ENCODE measurements around the gene SEMA7A. TPM values are rescaled to one million over a fixed set of nuclear protein-coding genes. Genes with fewer than 3 reads are reported as not detected.

Gene SEMA7A
- total RNA-seq, 1 experiment from 2014 or later: 0.45 TPM

DNA sequence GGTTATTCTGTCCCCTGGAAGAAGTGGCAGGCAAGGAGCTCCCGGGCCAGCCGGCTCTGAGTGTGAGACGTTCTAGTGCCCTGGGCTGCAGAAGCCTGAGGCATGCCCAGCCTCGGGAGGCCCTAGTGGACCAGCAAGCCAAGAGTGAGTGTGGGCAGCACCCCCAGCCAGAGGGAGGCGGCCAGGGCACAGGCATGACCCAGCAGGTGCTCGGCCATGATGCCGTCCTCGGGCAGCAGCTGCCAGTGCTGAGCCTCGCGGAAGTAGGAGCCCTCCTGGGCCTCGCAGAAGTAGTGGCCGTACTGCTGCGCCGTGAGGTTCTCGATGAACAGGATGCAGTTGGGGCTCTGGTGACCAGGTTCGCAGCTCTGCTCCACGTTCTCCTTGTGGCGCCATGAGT lies 23.3 kb downstream of the SEMA7A start:
- Histone ChIP-seq H3K27me3 (replicated peaks; ENCODE audit: insufficient read depth, low read depth, low read length, poor library complexity) (no peaks in the 10 kb centered on the region), H3K36me3 (ENCODE audit: insufficient read depth, low read length, poor library complexity, severe bottlenecking) (no peaks in the 10 kb centered on the region), H3K27ac (ENCODE audit: low read depth, low read length, poor library complexity, severe bottlenecking) (no peak overlapping the region), H3K4me1 (ENCODE audit: insufficient read depth, low read length, poor library complexity, severe bottlenecking) (peaks cover 8% of the 10 kb centered on the region), H3K4me3 (ENCODE audit: low read depth, low read length, poor library complexity, severe bottlenecking) (no peak overlapping the region), H3K9me3 (ENCODE audit: low read depth, low read length, poor library complexity, severe bottlenecking) (no peaks in the 10 kb centered on the region)
- intact Hi-C loops (cut with micrococcal nuclease; ENCODE audit: unreplicated experiment): no loop called here
- ChIA-PET CTCF (no interaction called here), POLR2A (ENCODE audit: low non-redundant PET) (no interaction called here)
- no peak for DNase-seq (ENCODE audit: low spot score)
- TF ChIP-seq, protein P1, sequence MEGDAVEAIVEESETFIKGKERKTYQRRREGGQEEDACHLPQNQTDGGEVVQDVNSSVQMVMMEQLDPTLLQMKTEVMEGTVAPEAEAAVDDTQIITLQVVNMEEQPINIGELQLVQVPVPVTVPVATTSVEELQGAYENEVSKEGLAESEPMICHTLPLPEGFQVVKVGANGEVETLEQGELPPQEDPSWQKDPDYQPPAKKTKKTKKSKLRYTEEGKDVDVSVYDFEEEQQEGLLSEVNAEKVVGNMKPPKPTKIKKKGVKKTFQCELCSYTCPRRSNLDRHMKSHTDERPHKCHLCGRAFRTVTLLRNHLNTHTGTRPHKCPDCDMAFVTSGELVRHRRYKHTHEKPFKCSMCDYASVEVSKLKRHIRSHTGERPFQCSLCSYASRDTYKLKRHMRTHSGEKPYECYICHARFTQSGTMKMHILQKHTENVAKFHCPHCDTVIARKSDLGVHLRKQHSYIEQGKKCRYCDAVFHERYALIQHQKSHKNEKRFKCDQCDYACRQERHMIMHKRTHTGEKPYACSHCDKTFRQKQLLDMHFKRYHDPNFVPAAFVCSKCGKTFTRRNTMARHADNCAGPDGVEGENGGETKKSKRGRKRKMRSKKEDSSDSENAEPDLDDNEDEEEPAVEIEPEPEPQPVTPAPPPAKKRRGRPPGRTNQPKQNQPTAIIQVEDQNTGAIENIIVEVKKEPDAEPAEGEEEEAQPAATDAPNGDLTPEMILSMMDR (conservative IDR thresholded peaks at IDR 0.05; ENCODE audit: low read depth, low read length): no peak
- no peak for TF ChIP-seq EZH2 (IDR thresholded peaks at IDR 0.05; ENCODE audit: borderline replicate concordance, low read depth, low read length, poor library complexity, severe bottlenecking)
- BruUV-seq (replicated peaks): no TSS peak

DNA sequence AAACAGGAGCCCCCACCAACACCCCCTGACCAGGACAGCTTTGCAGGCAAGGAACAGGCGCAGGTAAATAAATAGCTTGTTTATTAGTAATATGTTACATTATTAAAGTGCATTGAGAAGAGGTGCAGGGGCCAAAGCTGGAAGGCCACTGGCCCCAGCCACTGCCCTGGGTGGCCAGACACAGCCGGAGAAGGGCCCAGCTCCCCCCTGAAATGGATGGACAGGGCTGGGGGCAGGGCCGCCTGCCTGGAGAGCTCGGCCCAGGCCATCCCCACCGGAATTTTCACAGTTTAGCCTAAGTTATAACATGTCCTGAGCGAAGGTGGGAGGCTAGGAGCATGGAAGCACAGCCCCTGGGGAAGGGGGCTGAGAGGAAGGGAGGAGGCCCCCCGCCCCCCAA lies 24.5 kb downstream of the SEMA7A start:
- H3K27ac ChIP-seq (ENCODE audit: low read depth, low read length, poor library complexity, severe bottlenecking): no peak overlapping the region
- POLR2A ChIA-PET (ENCODE audit: low non-redundant PET): no interaction called here
- no peak overlapping the region for H3K4me3 ChIP-seq (ENCODE audit: low read depth, low read length, poor library complexity, severe bottlenecking)
- BruUV-seq (replicated peaks): no TSS peak
- no peaks in the 10 kb centered on the region for H3K36me3 ChIP-seq (ENCODE audit: insufficient read depth, low read length, poor library complexity, severe bottlenecking)
- CTCF ChIA-PET: no interaction called here
- no peak for DNase-seq (ENCODE audit: low spot score)
- intact Hi-C loops (cut with micrococcal nuclease; ENCODE audit: unreplicated experiment): no loop called here
- H3K27me3 ChIP-seq (replicated peaks; ENCODE audit: insufficient read depth, low read depth, low read length, poor library complexity): no peaks in the 10 kb centered on the region
- no peak for TF ChIP-seq EZH2 (IDR thresholded peaks at IDR 0.05; ENCODE audit: borderline replicate concordance, low read depth, low read length, poor library complexity, severe bottlenecking)
- TF ChIP-seq, protein P1 (conservative IDR thresholded peaks at IDR 0.05; ENCODE audit: low read depth, low read length): no peak
- H3K9me3 ChIP-seq (ENCODE audit: low read depth, low read length, poor library complexity, severe bottlenecking): no peaks in the 10 kb centered on the region
- H3K4me1 ChIP-seq (ENCODE audit: insufficient read depth, low read length, poor library complexity, severe bottlenecking): peaks cover 8% of the 10 kb centered on the region

DNA sequence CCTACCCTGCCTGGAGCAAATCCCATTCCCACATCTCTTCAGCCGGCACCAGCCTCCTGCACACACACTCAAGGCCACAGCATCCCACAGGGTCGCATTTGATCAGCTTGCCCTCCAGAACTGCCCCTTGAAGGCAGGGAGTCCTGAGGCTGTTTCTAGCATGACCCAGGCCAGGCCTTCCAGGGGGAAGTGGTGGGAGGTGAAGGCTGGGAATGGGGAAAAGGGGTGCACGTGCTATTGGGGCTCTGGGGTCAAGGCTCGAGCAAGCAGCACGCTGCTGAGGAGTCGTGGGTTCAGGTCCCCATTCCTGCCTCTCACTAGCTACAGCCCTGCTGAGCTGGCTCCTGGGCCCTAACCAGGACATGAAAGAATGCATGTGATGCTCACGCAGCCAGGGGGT lies 24.9 kb downstream of the SEMA7A start:
- H3K36me3 ChIP-seq (ENCODE audit: insufficient read depth, low read length, poor library complexity, severe bottlenecking): no peaks in the 10 kb centered on the region
- H3K4me3 ChIP-seq (ENCODE audit: low read depth, low read length, poor library complexity, severe bottlenecking): no peak overlapping the region
- no peaks in the 10 kb centered on the region for H3K27me3 ChIP-seq (replicated peaks; ENCODE audit: insufficient read depth, low read depth, low read length, poor library complexity)
- ChIA-PET POLR2A (ENCODE audit: low non-redundant PET) (no interaction called here), CTCF (no interaction called here)
- TF ChIP-seq, protein P1 (conservative IDR thresholded peaks at IDR 0.05; ENCODE audit: low read depth, low read length): no peak
- no peak for TF ChIP-seq EZH2 (IDR thresholded peaks at IDR 0.05; ENCODE audit: borderline replicate concordance, low read depth, low read length, poor library complexity, severe bottlenecking)
- no peak for DNase-seq (ENCODE audit: low spot score)
- H3K4me1 ChIP-seq (ENCODE audit: insufficient read depth, low read length, poor library complexity, severe bottlenecking): peaks cover 12% of the 10 kb centered on the region
- H3K9me3 ChIP-seq (ENCODE audit: low read depth, low read length, poor library complexity, severe bottlenecking): no peaks in the 10 kb centered on the region
- no TSS peak for BruUV-seq (replicated peaks)
- intact Hi-C loops (cut with micrococcal nuclease; ENCODE audit: unreplicated experiment): no loop called here
- H3K27ac ChIP-seq (ENCODE audit: low read depth, low read length, poor library complexity, severe bottlenecking): no peak overlapping the region

Data from A673 (cell line).